Keratinocyte (primary cell): ENCODE data around the gene SYF2. TPM values are rescaled to one million over a fixed set of nuclear protein-coding genes. Genes with fewer than 3 reads are reported as not detected.

ENCODE experiments used
- DNase-seq: peaks from one replicate; pipeline ENCODE4 v3.0.0-alpha.2; 2011; ENCODE audit warnings: low read depth, missing footprints, low spot score
- FAIRE-seq: peaks from 2 replicates; lab custom pipeline; 2011; peaks lifted over from hg19 to GRCh38; lab: Jason Lieb, UNC
- H2AFZ ChIP-seq: 2 replicates; pipeline ENCODE4 v1.6.0; 2012; ENCODE audit warnings: low read length, control low read depth, inconsistent platforms; ENCODE audit not compliant: control insufficient read depth
- H3K27ac ChIP-seq: 2 replicates; pipeline ENCODE4 v1.5.1; 2011; ENCODE audit warnings: low read length; ENCODE audit not compliant: control insufficient read depth, insufficient read depth
- H3K27me3 ChIP-seq: 3 replicates; pipeline ENCODE4 v1.6.0; 2011; ENCODE audit warnings: low read length; ENCODE audit not compliant: control insufficient read depth, insufficient read depth; ENCODE audit errors: extremely low read depth
- H3K36me3 ChIP-seq, 2 experiments: 2 replicates in 1 of 2; 3 replicates in 1 of 2; pipeline ENCODE4 v1.5.1; 2011; ENCODE audit warnings: low read length in 2 of 2, mild to moderate bottlenecking in 1 of 2; ENCODE audit not compliant: control insufficient read depth in 2 of 2, insufficient read depth in 2 of 2; ENCODE audit errors: extremely low read depth in 1 of 2
- H3K4me1 ChIP-seq: 3 replicates; pipeline ENCODE4 v1.5.1; 2011; ENCODE audit warnings: low read length; ENCODE audit not compliant: control insufficient read depth, insufficient read depth; ENCODE audit errors: extremely low read depth
- H3K4me2 ChIP-seq: 3 replicates; pipeline ENCODE4 v1.6.0; 2011; ENCODE audit warnings: low read depth, low read length; ENCODE audit not compliant: control insufficient read depth, insufficient read depth; ENCODE audit errors: extremely low read depth
- H3K4me3 ChIP-seq, 3 experiments: fragments of 200-600 bp in 1 of 3; sonication (generic) in 1 of 3; 2 replicates in 2 of 3; 3 replicates in 1 of 3; pipeline ENCODE4 v1.5.1; 2011 to 2016; ENCODE audit warnings: low read length in 3 of 3, mild to moderate bottlenecking in 3 of 3, control low read depth in 2 of 3, inconsistent platforms in 1 of 3, low read depth in 1 of 3, mixed read lengths in 1 of 3, mixed run types in 1 of 3, moderate library complexity in 1 of 3; ENCODE audit not compliant: control insufficient read depth in 2 of 3, insufficient read depth in 2 of 3; ENCODE audit errors: extremely low read depth in 1 of 3
- H3K79me2 ChIP-seq: 2 replicates; pipeline ENCODE4 v1.6.0; 2012; ENCODE audit warnings: low read length; ENCODE audit not compliant: control insufficient read depth, insufficient read depth
- H3K9ac ChIP-seq: 3 replicates; pipeline ENCODE4 v1.6.0; 2011; ENCODE audit warnings: low read length; ENCODE audit not compliant: control insufficient read depth, insufficient read depth; ENCODE audit errors: extremely low read depth
- H3K9me1 ChIP-seq: 3 replicates; pipeline ENCODE4 v1.6.0; 2011; ENCODE audit warnings: low read length; ENCODE audit not compliant: control insufficient read depth, insufficient read depth; ENCODE audit errors: extremely low read depth
- H3K9me3 ChIP-seq: 2 replicates; pipeline ENCODE4 v1.5.1; 2012; ENCODE audit warnings: low read depth, low read length; ENCODE audit not compliant: control insufficient read depth
- H4K20me1 ChIP-seq: 3 replicates; pipeline ENCODE4 v1.6.0; 2011; ENCODE audit warnings: low read length; ENCODE audit not compliant: control insufficient read depth, insufficient read depth; ENCODE audit errors: extremely low read depth
- EZH2 ChIP-seq: IDR thresholded peaks from one replicate; pipeline ENCODE4 v1.6.1; 2012; ENCODE audit warnings: inconsistent platforms, mild to moderate bottlenecking, low read length, moderate library complexity
- dilution Hi-C: fragments of 300-500 bp; cut with MboI; formaldehyde crosslinking; loops from one replicate; pipeline ENCODE4 v1.7.0; 2020; ENCODE audit warnings: low sequenced_read_pairs; ENCODE audit not compliant: extremely low pct_ligation_motif_present
- polyA plus RNA-seq, 5 experiments: library from polyadenylated mRNA; depleted of rRNA in 3 of 5; stranded (reverse) in 3 of 5; stranded (forward) in 1 of 5; unstranded in 1 of 5; fragments of >200 nt; gene quantifications; 1 replicate in 1 of 5; 2 replicates in 3 of 5; 3 replicates in 1 of 5; pipeline versions ENCODE4 v1.2.1 to v1.2.3, GENCODE V29; 2011 to 2012; ENCODE audit warnings: missing spikeins in 2 of 5, low read depth in 1 of 5, low replicate concordance in 1 of 5
- TF ChIP-seq, protein P1 (sequence below), 3 experiments: IDR thresholded peaks in 1 of 3; conservative IDR thresholded peaks in 1 of 3; optimal IDR thresholded peaks in 1 of 3; 2 replicates in 2 of 3; 3 replicates in 1 of 3; pipeline versions ENCODE3 to v1.5.1; 2011; ENCODE audit warnings: low read length in 3 of 3, mild to moderate bottlenecking in 3 of 3, moderate library complexity in 2 of 3, control low read depth in 1 of 3, inconsistent platforms in 1 of 3; ENCODE audit not compliant: insufficient read depth in 2 of 3; ENCODE audit errors: extremely low read depth in 1 of 3

Gene SYF2
- polyA plus RNA-seq, 1 donor (not counting 4 experiments of a cell fraction or from before 2014, with no cell fraction given), result 31.8 TPM

DNA sequence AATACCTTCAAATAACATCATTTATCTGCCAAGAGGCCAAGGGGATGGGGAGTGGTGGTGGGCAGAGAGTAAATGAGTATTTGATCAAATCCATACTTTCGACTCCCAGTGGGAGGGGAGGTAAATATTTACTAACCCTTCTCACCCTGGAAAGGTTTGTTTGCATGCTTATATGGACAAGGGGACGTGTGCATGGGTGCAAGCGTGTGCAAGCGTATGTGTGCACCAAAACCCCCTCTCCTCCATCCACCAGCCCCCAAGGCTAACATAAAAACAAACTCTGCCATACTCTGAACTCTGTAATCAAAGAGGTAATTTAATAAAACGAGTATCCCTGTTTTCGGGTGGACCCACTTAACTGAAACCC is 58.0 kb downstream of the SYF2 start:
- H3K9ac ChIP-seq, result no peak overlapping the region
- dilution Hi-C loops, result no loop called here
- no peaks in the 10 kb centered on the region for H3K9me3 ChIP-seq
- H3K27me3 ChIP-seq, result no peaks in the 10 kb centered on the region
- no peak overlapping the region for H3K4me2 ChIP-seq
- H3K4me1 ChIP-seq, result no peaks in the 10 kb centered on the region
- TF ChIP-seq, protein P1, sequence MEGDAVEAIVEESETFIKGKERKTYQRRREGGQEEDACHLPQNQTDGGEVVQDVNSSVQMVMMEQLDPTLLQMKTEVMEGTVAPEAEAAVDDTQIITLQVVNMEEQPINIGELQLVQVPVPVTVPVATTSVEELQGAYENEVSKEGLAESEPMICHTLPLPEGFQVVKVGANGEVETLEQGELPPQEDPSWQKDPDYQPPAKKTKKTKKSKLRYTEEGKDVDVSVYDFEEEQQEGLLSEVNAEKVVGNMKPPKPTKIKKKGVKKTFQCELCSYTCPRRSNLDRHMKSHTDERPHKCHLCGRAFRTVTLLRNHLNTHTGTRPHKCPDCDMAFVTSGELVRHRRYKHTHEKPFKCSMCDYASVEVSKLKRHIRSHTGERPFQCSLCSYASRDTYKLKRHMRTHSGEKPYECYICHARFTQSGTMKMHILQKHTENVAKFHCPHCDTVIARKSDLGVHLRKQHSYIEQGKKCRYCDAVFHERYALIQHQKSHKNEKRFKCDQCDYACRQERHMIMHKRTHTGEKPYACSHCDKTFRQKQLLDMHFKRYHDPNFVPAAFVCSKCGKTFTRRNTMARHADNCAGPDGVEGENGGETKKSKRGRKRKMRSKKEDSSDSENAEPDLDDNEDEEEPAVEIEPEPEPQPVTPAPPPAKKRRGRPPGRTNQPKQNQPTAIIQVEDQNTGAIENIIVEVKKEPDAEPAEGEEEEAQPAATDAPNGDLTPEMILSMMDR (optimal IDR thresholded peaks at IDR 0.05 in 1 of 3, IDR thresholded peaks at IDR 0.05 in 1 of 3, conservative IDR thresholded peaks at IDR 0.05 in 1 of 3; ENCODE audit: extremely low read depth in 1 of 3, insufficient read depth in 2 of 3, low read length in 3 of 3), result no peak
- DNase-seq, result no peak
- no peak overlapping the region for H3K4me3 ChIP-seq
- H3K9me1 ChIP-seq, result no peaks in the 10 kb centered on the region
- H2AFZ ChIP-seq, result no peak overlapping the region
- no peaks in the 10 kb centered on the region for H3K36me3 ChIP-seq
- H3K79me2 ChIP-seq, result no peaks in the 10 kb centered on the region
- no peak overlapping the region for H3K27ac ChIP-seq
- FAIRE-seq, result no peak
- no peaks in the 10 kb centered on the region for H4K20me1 ChIP-seq

DNA sequence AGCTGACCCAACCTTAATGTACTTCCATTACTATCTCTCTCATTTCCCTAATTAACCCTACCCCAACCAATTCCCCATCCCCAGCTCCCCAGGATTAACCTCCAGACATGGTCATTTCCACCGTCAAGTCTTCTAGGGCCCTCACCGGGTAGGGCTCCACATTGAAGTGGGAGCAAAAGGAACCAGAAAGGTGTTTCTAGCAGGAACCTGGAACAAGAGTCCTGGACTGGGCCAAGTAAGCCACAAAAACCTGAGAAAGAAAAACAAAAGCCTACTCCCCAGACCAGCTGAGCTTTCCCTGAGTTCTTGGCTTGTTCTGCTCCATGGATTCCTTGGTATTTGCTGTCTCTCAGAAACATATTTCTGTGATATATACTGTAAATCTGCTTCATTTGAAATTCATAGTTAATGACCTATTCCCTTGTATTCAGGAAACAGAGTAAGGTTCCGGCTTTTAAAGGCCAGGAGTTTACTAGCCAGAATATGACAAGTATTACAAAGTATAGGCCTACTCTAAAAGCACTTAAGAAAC is 58.4 kb downstream of the SYF2 start:
- Histone ChIP-seq H3K27ac (no peak overlapping the region), H4K20me1 (no peaks in the 10 kb centered on the region), H3K9me3 (no peaks in the 10 kb centered on the region), H3K36me3 (no peaks in the 10 kb centered on the region), H3K4me3 (no peak overlapping the region), H3K9ac (no peak overlapping the region), H3K79me2 (no peaks in the 10 kb centered on the region), H2AFZ (no peak overlapping the region), H3K9me1 (no peaks in the 10 kb centered on the region), H3K4me1 (no peaks in the 10 kb centered on the region), H3K4me2 (no peak overlapping the region), H3K27me3 (no peaks in the 10 kb centered on the region)
- DNase-seq (no peak), FAIRE-seq (no peak)
- dilution Hi-C loops, result no loop called here
- TF ChIP-seq, protein P1 (optimal IDR thresholded peaks at IDR 0.05 in 1 of 3, IDR thresholded peaks at IDR 0.05 in 1 of 3, conservative IDR thresholded peaks at IDR 0.05 in 1 of 3; ENCODE audit: extremely low read depth in 1 of 3, insufficient read depth in 2 of 3, low read length in 3 of 3), result no peak
- no peak for TF ChIP-seq EZH2

Other genes starting within 250 kb of the SYF2 start
- gene RSRP1, start 15.0 kb upstream of the SYF2 start, polyA plus RNA-seq, result 23.4 to 71.2 TPM (median 47.6 TPM) in 3 replicates
- gene RHD, start 40.0 kb upstream of the SYF2 start, polyA plus RNA-seq, result not detected in 3 replicates
- 113 to 166 TPM (median 114 TPM) in 3 replicates for gene TMEM50A, start 105.8 kb upstream of the SYF2 start, polyA plus RNA-seq
- gene RHCE, start 188.3 kb upstream of the SYF2 start, polyA plus RNA-seq, result 0.08 to 0.20 TPM (median 0.09 TPM) in 3 replicates
- gene MACO1, start 198.4 kb upstream of the SYF2 start, polyA plus RNA-seq, result 6.0 to 10.8 TPM (median 8.1 TPM) in 3 replicates